Measurements from ENCODE around the gene RNU6-9.
A peak's percentile ranks its signal among the peaks of the same experiment; 100 is the strongest.

The RNU6-9 gene

GRCh38 chr19:926589-927350 is 33.5 kb downstream of the RNU6-9 start:
- H3K9me3 ChIP-seq (ENCODE audit: insufficient read depth, low read depth, low read length), result no peaks in the 10 kb centered on the region
- peak overlapping the region; percentile 80 for H3K27ac ChIP-seq (ENCODE audit: low read depth, low read length)
- peak overlapping the region; percentile 88 for H3K4me3 ChIP-seq (ENCODE audit: low read length)
- peaks cover 16% of the 10 kb centered on the region for H3K36me3 ChIP-seq (ENCODE audit: insufficient read depth, low read length)
- H3K4me1 ChIP-seq (ENCODE audit: insufficient read depth, low read length), result peaks cover 5% of the 10 kb centered on the region
- H3K27me3 ChIP-seq (ENCODE audit: insufficient read depth, low read length), result no peaks in the 10 kb centered on the region
- peak overlapping the region; percentile 88 for H3K9ac ChIP-seq (ENCODE audit: low read depth, low read length)
- WGBS, result 0% methylated on average over 44 of the region's 52 CpGs

- 4% methylated on average over 7 of the region's 15 CpGs for WGBS
Observed at GRCh38 chr19:927351-927779, 34.1 kb downstream of the RNU6-9 start.

GRCh38 chr19:927780-928401 is 34.6 kb downstream of the RNU6-9 start:
- Histone ChIP-seq H3K27me3 (ENCODE audit: insufficient read depth, low read length) (no peaks in the 10 kb centered on the region), H3K27ac (ENCODE audit: low read depth, low read length) (peak overlapping the region; percentile 80), H3K9ac (ENCODE audit: low read depth, low read length) (no peak overlapping the region), H3K9me3 (ENCODE audit: insufficient read depth, low read depth, low read length) (no peaks in the 10 kb centered on the region), H3K4me3 (ENCODE audit: low read length) (peak overlapping the region; percentile 88), H3K4me1 (ENCODE audit: insufficient read depth, low read length) (peaks cover 5% of the 10 kb centered on the region), H3K36me3 (ENCODE audit: insufficient read depth, low read length) (peaks cover 26% of the 10 kb centered on the region)
- 57% methylated on average over 12 of the region's 12 CpGs for WGBS

More at GRCh38 chr19:927351-927779, 34.1 kb downstream of the RNU6-9 start:
- Histone ChIP-seq H3K36me3 (ENCODE audit: insufficient read depth, low read length) (peaks cover 21% of the 10 kb centered on the region), H3K9ac (ENCODE audit: low read depth, low read length) (no peak overlapping the region), H3K9me3 (ENCODE audit: insufficient read depth, low read depth, low read length) (no peaks in the 10 kb centered on the region), H3K27ac (ENCODE audit: low read depth, low read length) (peak overlapping the region; percentile 80), H3K27me3 (ENCODE audit: insufficient read depth, low read length) (no peaks in the 10 kb centered on the region), H3K4me3 (ENCODE audit: low read length) (peak overlapping the region; percentile 88), H3K4me1 (ENCODE audit: insufficient read depth, low read length) (peaks cover 5% of the 10 kb centered on the region)

- WGBS, result 85% methylated on average over 18 of the region's 18 CpGs
Observed at GRCh38 chr19:928471-929202, 35.4 kb downstream of the RNU6-9 start.

GRCh38 chr19:929203-929890 is 36.1 kb downstream of the RNU6-9 start:
- no peak overlapping the region for H3K9ac ChIP-seq (ENCODE audit: low read depth, low read length)
- WGBS, result 95% methylated on average over 51 of the region's 51 CpGs
- no peaks in the 10 kb centered on the region for H3K27me3 ChIP-seq (ENCODE audit: insufficient read depth, low read length)
- H3K4me3 ChIP-seq (ENCODE audit: low read length), result no peak overlapping the region
- no peak overlapping the region for H3K27ac ChIP-seq (ENCODE audit: low read depth, low read length)
- H3K9me3 ChIP-seq (ENCODE audit: insufficient read depth, low read depth, low read length), result no peaks in the 10 kb centered on the region
- peaks cover 5% of the 10 kb centered on the region for H3K4me1 ChIP-seq (ENCODE audit: insufficient read depth, low read length)
- peaks cover 26% of the 10 kb centered on the region for H3K36me3 ChIP-seq (ENCODE audit: insufficient read depth, low read length)

More at GRCh38 chr19:928471-929202, 35.4 kb downstream of the RNU6-9 start:
- peaks cover 5% of the 10 kb centered on the region for H3K4me1 ChIP-seq (ENCODE audit: insufficient read depth, low read length)
- no peaks in the 10 kb centered on the region for H3K27me3 ChIP-seq (ENCODE audit: insufficient read depth, low read length)
- H3K9ac ChIP-seq (ENCODE audit: low read depth, low read length), result no peak overlapping the region
- H3K4me3 ChIP-seq (ENCODE audit: low read length), result no peak overlapping the region
- H3K36me3 ChIP-seq (ENCODE audit: insufficient read depth, low read length), result peaks cover 26% of the 10 kb centered on the region
- H3K9me3 ChIP-seq (ENCODE audit: insufficient read depth, low read depth, low read length), result no peaks in the 10 kb centered on the region
- H3K27ac ChIP-seq (ENCODE audit: low read depth, low read length), result peak overlapping the region; percentile 80; the same call in 1 of the 2 replicates

- peaks cover 26% of the 10 kb centered on the region for H3K36me3 ChIP-seq (ENCODE audit: insufficient read depth, low read length)
- no peaks in the 10 kb centered on the region for H3K9me3 ChIP-seq (ENCODE audit: insufficient read depth, low read depth, low read length)
- WGBS, result 95% methylated on average over 6 of the region's 6 CpGs
- H3K4me3 ChIP-seq (ENCODE audit: low read length), result no peak overlapping the region
- H3K27me3 ChIP-seq (ENCODE audit: insufficient read depth, low read length), result no peaks in the 10 kb centered on the region
- peaks cover 5% of the 10 kb centered on the region for H3K4me1 ChIP-seq (ENCODE audit: insufficient read depth, low read length)
- H3K27ac ChIP-seq (ENCODE audit: low read depth, low read length), result no peak overlapping the region
- H3K9ac ChIP-seq (ENCODE audit: low read depth, low read length), result no peak overlapping the region
Observed at GRCh38 chr19:929891-930258, 36.6 kb downstream of the RNU6-9 start.

- Histone ChIP-seq H3K27me3 (ENCODE audit: insufficient read depth, low read length) (no peaks in the 10 kb centered on the region), H3K4me1 (ENCODE audit: insufficient read depth, low read length) (peaks cover 5% of the 10 kb centered on the region), H3K4me3 (ENCODE audit: low read length) (no peak overlapping the region), H3K9ac (ENCODE audit: low read depth, low read length) (no peak overlapping the region), H3K9me3 (ENCODE audit: insufficient read depth, low read depth, low read length) (no peaks in the 10 kb centered on the region), H3K27ac (ENCODE audit: low read depth, low read length) (no peak overlapping the region), H3K36me3 (ENCODE audit: insufficient read depth, low read length) (peaks cover 31% of the 10 kb centered on the region)
- 91% methylated on average over 31 of the region's 32 CpGs for WGBS
Observed at GRCh38 chr19:931860-932647, 38.8 kb downstream of the RNU6-9 start.

- Histone ChIP-seq H3K9me3 (ENCODE audit: insufficient read depth, low read depth, low read length) (no peaks in the 10 kb centered on the region), H3K9ac (ENCODE audit: low read depth, low read length) (0 out of 2 replicates have a peak overlapping the region, but pooled peaks have one; percentile 20), H3K4me1 (ENCODE audit: insufficient read depth, low read length) (peaks cover 1% of the 10 kb centered on the region), H3K27me3 (ENCODE audit: insufficient read depth, low read length) (no peaks in the 10 kb centered on the region), H3K27ac (ENCODE audit: low read depth, low read length) (peak overlapping the region; percentile 46), H3K4me3 (ENCODE audit: low read length) (no peak overlapping the region), H3K36me3 (ENCODE audit: insufficient read depth, low read length) (peaks cover 36% of the 10 kb centered on the region)
- 57% methylated on average over 54 of the region's 54 CpGs for WGBS
Observed at GRCh38 chr19:932648-933552, 39.6 kb downstream of the RNU6-9 start.

GRCh38 chr19:933553-933882 is 40.2 kb downstream of the RNU6-9 start:
- peaks cover 42% of the 10 kb centered on the region for H3K36me3 ChIP-seq (ENCODE audit: insufficient read depth, low read length)
- H3K9ac ChIP-seq (ENCODE audit: low read depth, low read length), result no peak overlapping the region
- no peak overlapping the region for H3K4me3 ChIP-seq (ENCODE audit: low read length)
- H3K4me1 ChIP-seq (ENCODE audit: insufficient read depth, low read length), result no peaks in the 10 kb centered on the region; the same call in none of the 2 replicates
- peak overlapping the region; percentile 41; the same call in 1 of the 2 replicates for H3K27ac ChIP-seq (ENCODE audit: low read depth, low read length)
- H3K9me3 ChIP-seq (ENCODE audit: insufficient read depth, low read depth, low read length), result no peaks in the 10 kb centered on the region
- H3K27me3 ChIP-seq (ENCODE audit: insufficient read depth, low read length), result no peaks in the 10 kb centered on the region
- WGBS, result 70% methylated on average over 12 of the region's 14 CpGs

All from HUES64 (cell line).